B cell (primary cell): ENCODE data around the gene SP3. TPM values are rescaled to one million over a fixed set of nuclear protein-coding genes. Genes with fewer than 3 reads are reported as not detected.

Source experiments
- ATAC-seq: fragments of 200-7000 bp; cut with Tn5 transposase; one replicate; pipeline ENCODE4 v1.10.0; 2021; ENCODE audit warnings: low read depth, mild to moderate bottlenecking, moderate number of reproducible peaks, moderate library complexity
- CTCF ChIA-PET: fragments of 350-600 bp; sonication (Branson Sonifier 250); formaldehyde crosslinking; loops from one replicate; lab custom pipeline; 2021; ENCODE audit warnings: antibody characterized with exemption, inconsistent platforms; lab: Charles Lee
- POLR2A ChIA-PET: fragments of 350-600 bp; sonication (Branson Sonifier 250); formaldehyde crosslinking; loops from one replicate; lab custom pipeline; 2021; ENCODE audit warnings: antibody characterized with exemption; lab: Charles Lee
- DNase-seq: peaks from one replicate; pipeline ENCODE4 v3.0.0; 2013
- H2AFZ ChIP-seq: 2 replicates; pipeline ENCODE4 v1.6.1; 2012; ENCODE audit warnings: mild to moderate bottlenecking, low read depth, low read length; ENCODE audit not compliant: insufficient read depth, poor library complexity, severe bottlenecking
- H3K27ac ChIP-seq, 2 donors: 1 replicate in 1 of 2; 2 replicates in 1 of 2; pipeline ENCODE4 v1.5.1; 2012 to 2013; ENCODE audit warnings: low read length in 2 of 2, mild to moderate bottlenecking in 2 of 2, moderate library complexity in 1 of 2
- H3K27me3 ChIP-seq, 4 experiments: fragments of 200-600 bp in 1 of 4; sonication (generic) in 1 of 4; replicated peaks in 1 of 4; 1 replicate in 2 of 4; 2 replicates in 2 of 4; pipeline versions ENCODE4 v1.6.1 to v1.7.0; 2013 to 2016; ENCODE audit warnings: low read length in 3 of 4, mild to moderate bottlenecking in 2 of 4, mixed read lengths in 1 of 4, moderate library complexity in 1 of 4; ENCODE audit not compliant: insufficient read depth in 4 of 4, control insufficient read depth in 3 of 4; ENCODE audit errors: control extremely low read depth in 1 of 4
- H3K36me3 ChIP-seq, 2 experiments: replicated peaks in 1 of 2; 1 replicate in 1 of 2; 2 replicates in 1 of 2; pipeline versions ENCODE4 v1.6.1 to v1.7.1; 2013; ENCODE audit warnings: low read length in 1 of 2; ENCODE audit not compliant: insufficient read depth in 2 of 2, control insufficient read depth in 1 of 2; ENCODE audit errors: control extremely low read depth in 1 of 2, extremely low read depth in 1 of 2
- H3K4me1 ChIP-seq, 2 donors: fragments of 200-600 bp in 1 of 2; sonication (generic) in 1 of 2; 1 replicate in 1 of 2; 2 replicates in 1 of 2; pipeline versions ENCODE4 v1.5.1 to v1.6.1; 2013 to 2017; ENCODE audit warnings: low read length in 2 of 2; ENCODE audit not compliant: control insufficient read depth in 2 of 2, insufficient read depth in 2 of 2
- H3K4me2 ChIP-seq: replicated peaks from 2 replicates; pipeline ENCODE3; 2012; ENCODE audit warnings: mild to moderate bottlenecking, low read depth, low read length; ENCODE audit not compliant: poor library complexity, severe bottlenecking
- H3K4me3 ChIP-seq, 5 experiments: fragments of 200-600 bp in 1 of 5; sonication (generic) in 1 of 5; 1 replicate in 3 of 5; 2 replicates in 2 of 5; pipeline versions ENCODE4 v1.5.1 to v1.7.0; 2011 to 2016; ENCODE audit warnings: low read length in 4 of 5, mild to moderate bottlenecking in 4 of 5, low read depth in 2 of 5, control low read depth in 1 of 5, moderate library complexity in 1 of 5; ENCODE audit not compliant: insufficient read depth in 1 of 5; ENCODE audit errors: control extremely low read depth in 1 of 5, extremely low read depth in 1 of 5
- H3K79me2 ChIP-seq: fragments of 200-600 bp; sonication (generic); one replicate; pipeline ENCODE4 v1.6.0; 2016; ENCODE audit warnings: low read length; ENCODE audit not compliant: control insufficient read depth, insufficient read depth
- H3K9ac ChIP-seq: fragments of 200-600 bp; sonication (generic); 2 replicates; pipeline ENCODE4 v1.6.1; 2017; ENCODE audit warnings: mild to moderate bottlenecking, low read length, moderate library complexity
- H3K9me3 ChIP-seq, 3 donors: one replicate each; pipeline versions ENCODE4 v1.6.1 to v1.7.1; 2013; ENCODE audit warnings: low read length in 2 of 3; ENCODE audit not compliant: control insufficient read depth in 2 of 3, insufficient read depth in 1 of 3; ENCODE audit errors: control extremely low read depth in 1 of 3
- H4K20me1 ChIP-seq: 2 replicates; pipeline ENCODE4 v1.6.0; 2012; ENCODE audit warnings: mild to moderate bottlenecking, low read length; ENCODE audit not compliant: insufficient read depth, control insufficient read depth, poor library complexity, severe bottlenecking
- H3K27ac Mint-ChIP-seq: one replicate; pipeline ENCODE4 v1.8.0; 2021; ENCODE audit warnings: mixed read lengths
- H3K27me3 Mint-ChIP-seq: one replicate; pipeline ENCODE4 v1.8.0; 2021; ENCODE audit warnings: mixed read lengths
- H3K4me1 Mint-ChIP-seq: one replicate; pipeline ENCODE4 v1.8.0; 2021; ENCODE audit warnings: mixed read lengths
- H3K4me3 Mint-ChIP-seq: one replicate; pipeline ENCODE4 v1.8.0; 2021; ENCODE audit warnings: mixed read lengths
- H3K9me3 Mint-ChIP-seq: one replicate; pipeline ENCODE4 v1.8.0; 2022; ENCODE audit warnings: mixed read lengths; ENCODE audit not compliant: insufficient read depth
- EZH2 ChIP-seq: IDR thresholded peaks from 2 replicates; pipeline ENCODE4 v1.6.1; 2012; ENCODE audit warnings: borderline replicate concordance, low read depth, mild to moderate bottlenecking, moderate library complexity, low read length; ENCODE audit not compliant: insufficient read depth, poor library complexity, severe bottlenecking
- WGBS: methylation state at CpG from one replicate; pipeline ENCODE4 v1.1.5; 2013; ENCODE audit warnings: missing lambda C conversion rate; ENCODE audit not compliant: insufficient coverage; 5-methylcytosine and 5-hydroxymethylcytosine counted together
- intact Hi-C: fragments of 100-400 bp; cut with micrococcal nuclease; formaldehyde crosslinking; loops from one replicate; pipeline ENCODE4 v1.10.0; 2022
- polyA plus RNA-seq: library from polyadenylated mRNA; depleted of rRNA; stranded (reverse); fragments of >200 nt; gene quantifications from 2 replicates; pipeline ENCODE4 v1.2.3, GENCODE V29; 2012
- total RNA-seq, 2 donors: library from RNA; stranded (reverse); fragments of 120-200 nt in 1 of 2; gene quantifications; 1 replicate in 1 of 2; 2 replicates in 1 of 2; pipeline versions ENCODE4 v1.2.3 to v1.2.4, GENCODE V29; 2013 to 2022
- TF ChIP-seq, protein P1 (sequence below): fragments of 200-600 bp; IDR thresholded peaks from one replicate; pipeline ENCODE4 v1.8.0; 2022; ENCODE audit warnings: antibody characterized with exemption, mild to moderate bottlenecking

The SP3 gene
- total and polyA plus RNA-seq, 2 donors (not counting 1 experiment from before 2014, with no cell fraction given): 31.9 to 152 TPM

DNA sequence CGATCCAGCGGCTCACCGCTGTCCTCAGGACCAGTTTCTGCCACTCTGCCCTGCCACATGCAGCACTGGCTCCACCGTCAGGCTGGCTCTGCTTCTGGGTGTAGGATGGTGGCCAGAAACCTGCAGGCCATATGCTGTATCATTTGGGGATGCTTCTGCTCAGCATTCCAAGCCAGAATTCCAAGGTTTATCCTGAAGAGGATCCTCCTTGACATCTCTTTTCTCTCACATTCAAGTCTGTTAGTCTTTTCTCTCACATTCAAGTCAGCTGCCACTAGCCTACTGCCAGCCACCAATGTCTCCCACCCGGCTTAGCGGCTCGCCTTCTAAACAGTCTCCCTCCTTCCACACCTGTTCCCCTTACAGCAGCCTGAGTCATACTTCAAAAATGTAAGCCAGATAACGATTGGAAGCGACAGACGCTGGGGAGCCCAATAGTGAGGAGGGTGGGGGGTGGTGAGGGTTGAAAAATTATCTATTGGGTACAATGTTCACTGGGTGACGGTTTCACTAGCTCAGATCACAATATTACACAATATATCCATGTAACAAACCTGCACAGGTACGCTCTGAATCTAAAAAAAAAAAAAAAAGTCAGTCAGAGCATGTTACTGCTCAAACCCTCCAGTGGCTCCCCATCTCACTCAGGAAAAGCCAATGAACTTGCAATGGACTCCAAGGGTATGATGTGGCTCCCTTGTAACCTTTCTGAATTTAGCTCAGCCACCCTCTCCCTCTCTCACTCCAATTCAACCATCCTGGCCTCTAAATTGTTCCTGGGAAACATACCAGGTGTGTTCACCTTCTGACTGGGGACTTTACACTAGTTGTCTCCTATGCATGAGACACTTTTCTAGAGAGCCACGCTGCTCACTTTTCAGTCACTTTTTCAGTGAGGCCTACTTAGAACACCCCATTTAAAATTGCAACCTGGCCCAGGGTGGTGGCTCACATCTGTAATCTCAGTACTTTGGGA, 38.8 kb upstream of the SP3 start:
- Mint-ChIP-seq H3K4me3 (no peak overlapping the region), H3K27me3 (no peaks in the 10 kb centered on the region), H3K4me1 (no peaks in the 10 kb centered on the region), H3K9me3 (no peaks in the 10 kb centered on the region), H3K27ac (no peak overlapping the region)
- TF ChIP-seq, protein P1, sequence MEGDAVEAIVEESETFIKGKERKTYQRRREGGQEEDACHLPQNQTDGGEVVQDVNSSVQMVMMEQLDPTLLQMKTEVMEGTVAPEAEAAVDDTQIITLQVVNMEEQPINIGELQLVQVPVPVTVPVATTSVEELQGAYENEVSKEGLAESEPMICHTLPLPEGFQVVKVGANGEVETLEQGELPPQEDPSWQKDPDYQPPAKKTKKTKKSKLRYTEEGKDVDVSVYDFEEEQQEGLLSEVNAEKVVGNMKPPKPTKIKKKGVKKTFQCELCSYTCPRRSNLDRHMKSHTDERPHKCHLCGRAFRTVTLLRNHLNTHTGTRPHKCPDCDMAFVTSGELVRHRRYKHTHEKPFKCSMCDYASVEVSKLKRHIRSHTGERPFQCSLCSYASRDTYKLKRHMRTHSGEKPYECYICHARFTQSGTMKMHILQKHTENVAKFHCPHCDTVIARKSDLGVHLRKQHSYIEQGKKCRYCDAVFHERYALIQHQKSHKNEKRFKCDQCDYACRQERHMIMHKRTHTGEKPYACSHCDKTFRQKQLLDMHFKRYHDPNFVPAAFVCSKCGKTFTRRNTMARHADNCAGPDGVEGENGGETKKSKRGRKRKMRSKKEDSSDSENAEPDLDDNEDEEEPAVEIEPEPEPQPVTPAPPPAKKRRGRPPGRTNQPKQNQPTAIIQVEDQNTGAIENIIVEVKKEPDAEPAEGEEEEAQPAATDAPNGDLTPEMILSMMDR: no peak
- no peak for TF ChIP-seq EZH2
- Histone ChIP-seq H3K9me3 (no peaks in the 10 kb centered on the region), H3K27me3 (no peaks in the 10 kb centered on the region), H3K36me3 (no peaks in the 10 kb centered on the region), H3K4me2 (no peak overlapping the region), H4K20me1 (no peaks in the 10 kb centered on the region), H2AFZ (no peak overlapping the region), H3K27ac (no peak overlapping the region), H3K4me3 (no peak overlapping the region), H3K9ac (no peak overlapping the region), H3K79me2 (no peaks in the 10 kb centered on the region), H3K4me1 (no peaks in the 10 kb centered on the region)
- ATAC-seq (no peak), DNase-seq (no peak)
- CTCF ChIA-PET: no interaction called here
- intact Hi-C loops: no loop called here
- POLR2A ChIA-PET: no interaction called here
- 100% methylated on average over 5 of the region's 13 CpGs for WGBS

DNA sequence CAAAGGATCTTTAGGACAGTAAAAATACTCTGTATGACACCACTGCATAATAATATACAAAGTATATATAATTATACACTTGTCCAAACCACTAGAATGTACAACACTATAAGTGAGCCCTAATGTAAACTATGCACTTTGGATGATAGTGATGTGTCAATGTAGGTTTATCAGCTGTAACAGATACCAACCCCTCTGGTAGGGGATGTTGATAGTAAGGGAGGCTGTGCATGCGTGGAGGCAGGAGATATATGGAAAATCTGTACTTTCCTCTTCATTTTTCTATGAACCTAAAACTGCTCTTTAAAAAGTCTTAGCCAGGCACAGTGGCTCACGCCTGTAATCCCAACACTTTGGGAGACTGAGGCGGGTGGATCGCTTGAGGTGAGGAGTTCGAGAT, 37.5 kb upstream of the SP3 start:
- no CpG with 5 or more reads among the region's 5 CpGs for WGBS
- H3K9ac ChIP-seq: no peak overlapping the region
- intact Hi-C loops: no loop called here
- peaks cover 10% of the 10 kb centered on the region for H3K4me1 Mint-ChIP-seq
- H3K4me2 ChIP-seq: no peak overlapping the region
- H3K27me3 ChIP-seq: no peaks in the 10 kb centered on the region
- H3K9me3 ChIP-seq: no peaks in the 10 kb centered on the region
- ChIA-PET POLR2A (no interaction called here), CTCF (no interaction called here)
- H3K36me3 ChIP-seq: no peaks in the 10 kb centered on the region
- DNase-seq (no peak), ATAC-seq (no peak)
- H2AFZ ChIP-seq: no peak overlapping the region
- no peaks in the 10 kb centered on the region for H4K20me1 ChIP-seq
- H3K9me3 Mint-ChIP-seq: no peaks in the 10 kb centered on the region
- no peak overlapping the region for H3K27ac ChIP-seq
- no peaks in the 10 kb centered on the region for H3K27me3 Mint-ChIP-seq
- H3K4me3 ChIP-seq: no peak overlapping the region
- no peaks in the 10 kb centered on the region for H3K79me2 ChIP-seq
- H3K27ac Mint-ChIP-seq: no peak overlapping the region
- TF ChIP-seq EZH2: no peak
- TF ChIP-seq, protein P1: no peak
- H3K4me1 ChIP-seq: peaks cover 5 to 8% of the 10 kb centered on the region in 2 donors
- no peak overlapping the region for H3K4me3 Mint-ChIP-seq
